K562 (cell line): ENCODE measurements around the gene MIF. TPM values are rescaled to one million over a fixed set of nuclear protein-coding genes. Genes with fewer than 3 reads are reported as not detected.

Experiments used
- ATAC-seq: fragments of 200-7000 bp; cut with Tn5 transposase; 3 replicates; pipeline ENCODE4 v1.9.1; 2020; ENCODE audit warnings: moderate library complexity
- BruUV-seq: library from RNA; stranded (reverse); fragments of 400-500 nt; replicated peaks from 2 replicates; lab custom pipeline; 2021; lab: Mats Ljungman, UMichigan
- CTCF ChIA-PET: fragments of 300-600 bp; formaldehyde crosslinking; extraction: SDS; loops from one replicate; lab custom pipeline; 2021; ENCODE audit warnings: low intra/inter-chr PET ratio; lab: Yijun Ruan, JAX
- POLR2A ChIA-PET: fragments of 300-600, 350-650 bp; sonication (Branson Sonifier 250); formaldehyde crosslinking; extraction: SDS; loops from one replicate; lab custom pipeline; 2021; ENCODE audit warnings: antibody characterized with exemption, inconsistent platforms; lab: Yijun Ruan, JAX
- DNase-seq, 4 experiments: peaks; one replicate each; pipeline versions ENCODE4 v3.0.0 to v3.0.0-alpha.2; 2011 to 2018; ENCODE audit warnings: low spot score in 3 of 4, mixed read lengths in 3 of 4; ENCODE audit errors: extremely low read depth in 1 of 4
- FAIRE-seq: peaks from 2 replicates; lab custom pipeline; 2011; peaks lifted over from hg19 to GRCh38; lab: Jason Lieb, UNC
- H2AFZ ChIP-seq: 2 replicates; pipeline ENCODE4 v1.6.0; 2011; ENCODE audit warnings: low read depth, low read length, control low read depth, inconsistent platforms
- H3K27ac ChIP-seq: fragments of 200-600 bp; 3 replicates; pipeline ENCODE4 v1.8.0; 2011; ENCODE audit warnings: low read depth, mild to moderate bottlenecking, control low read depth, inconsistent platforms, low read length, moderate library complexity, mixed read lengths; ENCODE audit errors: extremely low read depth
- H3K27me3 ChIP-seq, 2 experiments: fragments of 300-600 bp in 1 of 2; 2 replicates in 1 of 2; 3 replicates in 1 of 2; pipeline versions ENCODE4 v1.6.0 to v1.8.0; 2011; ENCODE audit warnings: inconsistent platforms in 2 of 2, low read length in 2 of 2, mild to moderate bottlenecking in 1 of 2, mixed read lengths in 1 of 2, moderate library complexity in 1 of 2; ENCODE audit not compliant: control insufficient read depth in 2 of 2, insufficient read depth in 2 of 2
- H3K36me3 ChIP-seq: fragments of 300-600 bp; 3 replicates; pipeline ENCODE4 v1.8.0; 2011; ENCODE audit warnings: mild to moderate bottlenecking, low read length, inconsistent platforms; ENCODE audit not compliant: control insufficient read depth, insufficient read depth
- H3K4me1 ChIP-seq, 2 experiments: fragments of 200-600 bp in 1 of 2; replicated peaks in 1 of 2; 2 replicates in 1 of 2; 3 replicates in 1 of 2; pipeline versions ENCODE4 v1.5.1 to v1.8.0; 2011; ENCODE audit warnings: inconsistent platforms in 2 of 2, low read length in 2 of 2, mild to moderate bottlenecking in 1 of 2, mixed read lengths in 1 of 2, moderate library complexity in 1 of 2; ENCODE audit not compliant: control insufficient read depth in 2 of 2, insufficient read depth in 2 of 2
- H3K4me2 ChIP-seq: 2 replicates; pipeline ENCODE4 v1.6.1; 2011; ENCODE audit warnings: low read length, control low read depth, inconsistent platforms, mixed read lengths; ENCODE audit not compliant: insufficient read depth
- H3K4me3 ChIP-seq: fragments of 200-600 bp; sonication (generic), shearing (Covaris generic); 2 replicates; pipeline ENCODE4 v1.5.1; 2016; ENCODE audit warnings: control low read depth, inconsistent platforms
- H3K79me2 ChIP-seq: fragments of 200-600 bp; 3 replicates; pipeline ENCODE4 v1.8.0; 2011; ENCODE audit warnings: low read length, inconsistent platforms; ENCODE audit not compliant: control insufficient read depth, insufficient read depth
- H3K9ac ChIP-seq, 2 experiments: 2 replicates each; pipeline versions ENCODE4 v1.6.0 to v1.6.1; 2011; ENCODE audit warnings: low read depth in 2 of 2, low read length in 2 of 2, control low read depth in 1 of 2, inconsistent platforms in 1 of 2, mild to moderate bottlenecking in 1 of 2, mixed read lengths in 1 of 2; ENCODE audit not compliant: insufficient read depth in 1 of 2
- H3K9me1 ChIP-seq: one replicate; pipeline ENCODE4 v1.6.0; 2011; ENCODE audit warnings: inconsistent platforms, mild to moderate bottlenecking, low read length, moderate library complexity; ENCODE audit not compliant: control insufficient read depth, insufficient read depth
- H3K9me3 ChIP-seq: replicated peaks from 2 replicates; pipeline ENCODE4 v1.5.1; 2011; ENCODE audit warnings: low read depth, low read length, inconsistent platforms; ENCODE audit not compliant: control insufficient read depth, insufficient read depth
- H4K20me1 ChIP-seq: replicated peaks from 2 replicates; pipeline ENCODE4 v1.6.1; 2011; ENCODE audit warnings: low read length, inconsistent platforms, mixed read lengths; ENCODE audit not compliant: control insufficient read depth, insufficient read depth
- CBFA2T2 ChIP-seq: fragments of 450-650 bp; conservative IDR thresholded peaks from 2 replicates; pipeline ENCODE4 v1.6.1; 2017; ENCODE audit warnings: mild to moderate bottlenecking
- CBFA2T3 ChIP-seq: fragments of 450-650 bp; IDR thresholded peaks from 2 replicates; pipeline ENCODE4 v1.6.1; 2017
- CEBPZ ChIP-seq: fragments of 150-350 bp; IDR thresholded peaks from 2 replicates; pipeline ENCODE4 v1.6.1; 2014; ENCODE audit warnings: low read depth, mild to moderate bottlenecking, low read length, borderline replicate concordance
- CTBP1 ChIP-seq: fragments of 450-650 bp; IDR thresholded peaks from 2 replicates; pipeline ENCODE4 v1.6.1; 2016; ENCODE audit warnings: borderline replicate concordance
- HDAC2 ChIP-seq: fragments of 450-650 bp; IDR thresholded peaks from 2 replicates; pipeline ENCODE4 v1.6.1; 2016; ENCODE audit warnings: mild to moderate bottlenecking
- RCOR1 ChIP-seq, 2 experiments: IDR thresholded peaks; 2 replicates each; pipeline ENCODE4 v1.6.1; 2012; ENCODE audit warnings: low read depth in 2 of 2, low read length in 2 of 2, borderline replicate concordance in 1 of 2, improper control_type of control experiment in 1 of 2
- SIN3A ChIP-seq, 2 experiments: fragments of 150-350 bp in 1 of 2; IDR thresholded peaks; 2 replicates each; pipeline ENCODE4 v1.6.1; 2011 to 2016; ENCODE audit warnings: borderline replicate concordance in 2 of 2, low read depth in 2 of 2, low read length in 2 of 2, mild to moderate bottlenecking in 2 of 2, moderate library complexity in 2 of 2; ENCODE audit not compliant: control insufficient read depth in 1 of 2
- SOX6 ChIP-seq: fragments of 450-650 bp; IDR thresholded peaks from 2 replicates; pipeline ENCODE4 v1.6.1; 2014; ENCODE audit warnings: mild to moderate bottlenecking
- TCF3 ChIP-seq: sonication (generic); formaldehyde crosslinking; IDR thresholded peaks from 2 replicates; pipeline ENCODE4 v1.4.0; 2020; ENCODE audit warnings: mild to moderate bottlenecking, missing genetic modification reagents
- XRCC3 ChIP-seq: fragments of 450-650 bp; IDR thresholded peaks from 2 replicates; pipeline ENCODE4 v1.6.1; 2017; ENCODE audit warnings: mild to moderate bottlenecking, moderate library complexity
- ZBTB7A ChIP-seq: IDR thresholded peaks from 2 replicates; pipeline ENCODE4 v1.6.1; 2011; ENCODE audit warnings: low read depth, mild to moderate bottlenecking, low read length, moderate library complexity, borderline replicate concordance; ENCODE audit not compliant: control insufficient read depth
- WGBS: fragments of 100-300 bp; shearing (Covaris generic); methylation state at CpG from one replicate; pipeline ENCODE4 v1.1.6; 2016; ENCODE audit warnings: low coverage, mixed read lengths; ENCODE audit not compliant: insufficient coverage; ENCODE audit errors: missing lambda C conversion rate; 5-methylcytosine and 5-hydroxymethylcytosine counted together
- in situ Hi-C: fragments of 300-500 bp; cut with MboI; formaldehyde crosslinking; loops from 4 replicates; pipeline ENCODE4 v1.15.0; 2018; ENCODE audit warnings: inconsistent platforms, mixed read lengths
- intact Hi-C: fragments of 100-400 bp; cut with micrococcal nuclease; formaldehyde crosslinking; loops from 2 replicates; pipeline ENCODE4 v1.14.2; 2022
- polyA plus RNA-seq, 8 experiments: library from polyadenylated mRNA; depleted of rRNA in 4 of 8; stranded (reverse) in 5 of 8; unstranded in 3 of 8; fragments of >200 nt; fragmentation: Nextera tagmentation in 2 of 8; fragmentation: Illumina TruSeq in 1 of 8; extraction: Ambion mirVana in 2 of 8; extraction: Trizol in 1 of 8; gene quantifications; 2 replicates each; pipeline versions ENCODE4 v1.2.1 to v1.2.3, GENCODE V29; 2011 to 2014; ENCODE audit warnings: inconsistent platforms in 1 of 8, missing spikeins in 1 of 8
- total RNA-seq, 7 experiments: library from RNA; depleted of rRNA in 6 of 7; stranded (reverse); fragments of >200 nt in 6 of 7; fragmentation: Illumina TruSeq in 2 of 7; extraction: Trizol in 2 of 7; gene quantifications; 2 replicates each; pipeline versions ENCODE4 v1.2.1 to v1.2.3, GENCODE V29; 2011 to 2021; ENCODE audit warnings: low replicate concordance in 1 of 7

MIF gene
- total and polyA plus RNA-seq, 9 of the 15 experiments (the other 6 are each of a cell fraction or from before 2014, with no cell fraction given): 7.4 to 666 (median 193) TPM

DNA sequence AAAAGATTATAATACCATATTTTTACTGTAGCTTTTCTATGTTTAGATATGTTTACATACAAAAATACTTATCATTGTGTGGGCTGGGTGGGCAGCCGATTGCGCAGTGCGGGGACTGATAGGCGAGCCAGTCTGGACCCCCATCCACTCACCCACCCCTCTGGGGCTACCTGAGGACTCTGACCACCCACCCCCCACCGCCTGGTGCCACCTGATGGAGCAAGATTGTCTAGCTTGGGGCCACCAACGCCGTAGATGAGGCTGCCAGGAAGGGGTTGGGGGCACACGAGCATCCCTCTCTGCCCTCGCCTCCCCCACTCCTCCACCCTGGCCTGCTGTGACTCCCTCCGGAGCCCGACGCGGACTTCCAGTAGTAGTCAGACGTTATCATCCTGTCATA lies 32.4 kb downstream of the MIF start:
- in situ Hi-C loops: loop anchor here (5.0 kb wide), 1 partner anchor 41 kb away; the partner anchor contains the start of gene DDTL
- Histone ChIP-seq H3K27me3 (no peaks in the 10 kb centered on the region), H4K20me1 (no peaks in the 10 kb centered on the region), H2AFZ (no peak overlapping the region), H3K9me3 (peaks cover 3% of the 10 kb centered on the region), H3K9me1 (no peaks in the 10 kb centered on the region), H3K36me3 (peaks cover 48% of the 10 kb centered on the region; the same call in 2 of the 3 replicates), H3K9ac (no peak overlapping the region), H3K4me1 (no peaks in the 10 kb centered on the region), H3K4me2 (no peak overlapping the region), H3K79me2 (no peaks in the 10 kb centered on the region), H3K27ac (no peak overlapping the region), H3K4me3 (no peak overlapping the region)
- POLR2A ChIA-PET: interaction anchor here (1.1 kb wide), 1 partner anchor 44 kb away, joined by 3 read pairs; no protein-coding TSS in a partner anchor
- peak in 2 of 4 experiments; percentile 3 to 4 for DNase-seq
- CTCF ChIA-PET: no interaction called here
- intact Hi-C loops: no loop called here
- no peak for FAIRE-seq
- no TSS peak for BruUV-seq
- TF ChIP-seq XRCC3 (no peak), ZBTB7A (no peak)
- WGBS: 77% methylated on average over 10 of the region's 14 CpGs
- no peak for ATAC-seq

- POLR2A ChIA-PET: no interaction called here
- no peak overlapping the region for H2AFZ ChIP-seq
- intact Hi-C loops: no loop called here
- DNase-seq (peak; percentile 18 to 58 (median 43)), ATAC-seq (no peak), FAIRE-seq (peak; percentile 42)
- in situ Hi-C loops: loop anchor here (5.0 kb wide), 1 partner anchor 69 kb away; the partner anchor contains the start of gene GSTT4
- no peaks in the 10 kb centered on the region for H3K36me3 ChIP-seq
- H3K4me3 ChIP-seq: no peak overlapping the region
- H3K27ac ChIP-seq: no peak overlapping the region
- no peaks in the 10 kb centered on the region for H3K9me1 ChIP-seq
- 16% methylated on average over 5 of the region's 5 CpGs for WGBS
- H3K79me2 ChIP-seq: no peaks in the 10 kb centered on the region
- CTCF ChIA-PET: no interaction called here
- H3K27me3 ChIP-seq: no peaks in the 10 kb centered on the region
- H3K4me1 ChIP-seq: peaks cover 3 to 8% of the 10 kb centered on the region in 2 experiments; a peak in 4 of 5 replicates
- no peak overlapping the region for H3K9ac ChIP-seq
- H3K9me3 ChIP-seq: no peaks in the 10 kb centered on the region
- no TSS peak for BruUV-seq
- H3K4me2 ChIP-seq: no peak overlapping the region
- no peaks in the 10 kb centered on the region for H4K20me1 ChIP-seq
- TF ChIP-seq TCF3 (CRISPR knock-in tag): peak; percentile 69
- no peak for TF ChIP-seq CEBPZ
- no peak for TF ChIP-seq SIN3A (IDR thresholded peaks at IDR 0.05; ENCODE audit: borderline replicate concordance in 2 of 2, control insufficient read depth in 1 of 2, low read depth in 2 of 2, low read length in 2 of 2)
- TF ChIP-seq RCOR1 (IDR thresholded peaks at IDR 0.05; ENCODE audit: borderline replicate concordance in 1 of 2, low read depth in 2 of 2, low read length in 2 of 2): peak in 1 of 2 experiments; percentile 73; a peak in 2 of 4 replicates
- peak; percentile 42; the same call in 1 of the 2 replicates for TF ChIP-seq SOX6
- peak; percentile 67 for TF ChIP-seq HDAC2
- peak; percentile 64 for TF ChIP-seq CBFA2T2
- TF ChIP-seq CTBP1: peak; percentile 59; the same call in 1 of the 2 replicates
- TF ChIP-seq CBFA2T3: peak; percentile 82
These were observed 44.3 kb downstream of the MIF start for GRCh38 chr22:23938328-23939016.
